Lung (tissue), 12 donors: Measurements from ENCODE around the gene BBOX1. TPM values are rescaled to one million over a fixed set of nuclear protein-coding genes. Genes with fewer than 3 reads are reported as not detected.

ENCODE experiments used
- ATAC-seq: fragments of 200-7000 bp; cut with Tn5 transposase; one replicate; pipeline ENCODE4 v1.9.1; 2020; ENCODE audit warnings: moderate number of reproducible peaks; ENCODE audit not compliant: insufficient read depth, low FRiP score
- DNase-seq, 3 donors: peaks; one replicate each; pipeline ENCODE4 v3.0.0-alpha.2; 2013 to 2017
- H3K27ac ChIP-seq, 2 donors: one replicate each; pipeline ENCODE4 v1.5.1; 2013; ENCODE audit warnings: mild to moderate bottlenecking in 2 of 2, moderate library complexity in 2 of 2, control low read depth in 1 of 2, inconsistent platforms in 1 of 2, low read depth in 1 of 2, low read length in 1 of 2
- H3K27me3 ChIP-seq, 3 donors: one replicate each; pipeline ENCODE4 v1.5.1; 2013; ENCODE audit warnings: low read length in 2 of 3; ENCODE audit not compliant: control insufficient read depth in 3 of 3, insufficient read depth in 3 of 3
- H3K36me3 ChIP-seq, 4 donors: one replicate each; pipeline ENCODE4 v1.5.1; 2013; ENCODE audit warnings: low read length in 4 of 4, mild to moderate bottlenecking in 1 of 4, moderate library complexity in 1 of 4; ENCODE audit not compliant: control insufficient read depth in 4 of 4, insufficient read depth in 4 of 4
- H3K4me1 ChIP-seq, 5 donors: one replicate each; pipeline ENCODE4 v1.5.1; 2013; ENCODE audit warnings: low read length in 5 of 5, mild to moderate bottlenecking in 2 of 5, moderate library complexity in 1 of 5; ENCODE audit not compliant: control insufficient read depth in 5 of 5, insufficient read depth in 5 of 5
- H3K4me3 ChIP-seq: one replicate; pipeline ENCODE4 v1.5.1; 2013; ENCODE audit warnings: mild to moderate bottlenecking, control low read depth, moderate library complexity
- H3K9ac ChIP-seq, 2 donors: one replicate each; pipeline ENCODE4 v1.5.1; 2013; ENCODE audit warnings: low read length in 2 of 2, control low read depth in 1 of 2; ENCODE audit not compliant: insufficient read depth in 1 of 2
- H3K9me3 ChIP-seq, 4 donors: one replicate each; pipeline ENCODE4 v1.5.1; 2013; ENCODE audit warnings: low read length in 3 of 4, mild to moderate bottlenecking in 1 of 4, moderate library complexity in 1 of 4; ENCODE audit not compliant: control insufficient read depth in 4 of 4, insufficient read depth in 3 of 4
- WGBS, 2 donors: extraction: QIAGEN DNeasy Blood & Tissue Kit; methylation state at CpG; one replicate each; pipeline ENCODE4 v1.1.7; 2013; 5-methylcytosine and 5-hydroxymethylcytosine counted together
- polyA plus RNA-seq, 2 donors: library from polyadenylated mRNA; stranded (reverse); fragments of 200-250 nt; gene quantifications; one replicate each; pipeline ENCODE4 v1.2.1, GENCODE V29; 2013
- total RNA-seq, 2 donors: library from RNA; depleted of rRNA in 1 of 2; stranded (reverse); fragments of >200 nt in 1 of 2; gene quantifications; one replicate each; pipeline ENCODE4 v1.2.1, GENCODE V29; 2014 to 2021
- TF ChIP-seq, protein P1 (sequence below): IDR thresholded peaks from 2 replicates; pipeline ENCODE4 v1.5.1; 2012; ENCODE audit warnings: mild to moderate bottlenecking; ENCODE audit errors: control extremely low read depth, extremely low read depth
- donor health status: control.
- donor health status: control.
- donor health status: Bipolar disorder and iron deficiency.
- donor health status: healthy.
- donor health status: DM: yes; HTN: yes; CAD: no.

BBOX1 gene
- total and polyA plus RNA-seq, 4 donors = 0.08 to 1.9 (median 0.69) TPM

- H3K36me3 ChIP-seq = no peaks in the 10 kb centered on the region
- no peak overlapping the region for H3K4me3 ChIP-seq
- H3K4me1 ChIP-seq = no peaks in the 10 kb centered on the region
- no peaks in the 10 kb centered on the region for H3K9me3 ChIP-seq
- no peaks in the 10 kb centered on the region for H3K27me3 ChIP-seq
- 61 to 74% methylated on average over 4 of the region's 4 CpGs for WGBS, 2 donors
- no peak overlapping the region for H3K27ac ChIP-seq
- DNase-seq (no peak), ATAC-seq (no peak)
- H3K9ac ChIP-seq = no peak overlapping the region
- TF ChIP-seq, protein P1, sequence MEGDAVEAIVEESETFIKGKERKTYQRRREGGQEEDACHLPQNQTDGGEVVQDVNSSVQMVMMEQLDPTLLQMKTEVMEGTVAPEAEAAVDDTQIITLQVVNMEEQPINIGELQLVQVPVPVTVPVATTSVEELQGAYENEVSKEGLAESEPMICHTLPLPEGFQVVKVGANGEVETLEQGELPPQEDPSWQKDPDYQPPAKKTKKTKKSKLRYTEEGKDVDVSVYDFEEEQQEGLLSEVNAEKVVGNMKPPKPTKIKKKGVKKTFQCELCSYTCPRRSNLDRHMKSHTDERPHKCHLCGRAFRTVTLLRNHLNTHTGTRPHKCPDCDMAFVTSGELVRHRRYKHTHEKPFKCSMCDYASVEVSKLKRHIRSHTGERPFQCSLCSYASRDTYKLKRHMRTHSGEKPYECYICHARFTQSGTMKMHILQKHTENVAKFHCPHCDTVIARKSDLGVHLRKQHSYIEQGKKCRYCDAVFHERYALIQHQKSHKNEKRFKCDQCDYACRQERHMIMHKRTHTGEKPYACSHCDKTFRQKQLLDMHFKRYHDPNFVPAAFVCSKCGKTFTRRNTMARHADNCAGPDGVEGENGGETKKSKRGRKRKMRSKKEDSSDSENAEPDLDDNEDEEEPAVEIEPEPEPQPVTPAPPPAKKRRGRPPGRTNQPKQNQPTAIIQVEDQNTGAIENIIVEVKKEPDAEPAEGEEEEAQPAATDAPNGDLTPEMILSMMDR = no peak
Measured at GRCh38 chr11:27108809-27109208, 68.2 kb downstream of the BBOX1 start.

GRCh38 chr11:27111896-27112295 is 71.3 kb downstream of the BBOX1 start:
- Histone ChIP-seq H3K9ac (no peak overlapping the region), H3K4me1 (no peaks in the 10 kb centered on the region), H3K27ac (no peak overlapping the region), H3K27me3 (no peaks in the 10 kb centered on the region), H3K4me3 (no peak overlapping the region), H3K9me3 (no peaks in the 10 kb centered on the region), H3K36me3 (no peaks in the 10 kb centered on the region)
- TF ChIP-seq, protein P1 = no peak
- 75% methylated on average over 2 of the region's 2 CpGs for WGBS, 2 donors
- DNase-seq (no peak), ATAC-seq (no peak)

GRCh38 chr11:27112946-27113345 is 72.3 kb downstream of the BBOX1 start:
- Histone ChIP-seq H3K27ac (no peak overlapping the region), H3K9ac (no peak overlapping the region), H3K27me3 (no peaks in the 10 kb centered on the region), H3K36me3 (no peaks in the 10 kb centered on the region), H3K4me1 (no peaks in the 10 kb centered on the region), H3K9me3 (no peaks in the 10 kb centered on the region), H3K4me3 (no peak overlapping the region)
- ATAC-seq (no peak), DNase-seq (no peak)
- 89 to 96% methylated on average over 1 of the region's 1 CpG for WGBS, 2 donors
- TF ChIP-seq, protein P1 = no peak

DNA sequence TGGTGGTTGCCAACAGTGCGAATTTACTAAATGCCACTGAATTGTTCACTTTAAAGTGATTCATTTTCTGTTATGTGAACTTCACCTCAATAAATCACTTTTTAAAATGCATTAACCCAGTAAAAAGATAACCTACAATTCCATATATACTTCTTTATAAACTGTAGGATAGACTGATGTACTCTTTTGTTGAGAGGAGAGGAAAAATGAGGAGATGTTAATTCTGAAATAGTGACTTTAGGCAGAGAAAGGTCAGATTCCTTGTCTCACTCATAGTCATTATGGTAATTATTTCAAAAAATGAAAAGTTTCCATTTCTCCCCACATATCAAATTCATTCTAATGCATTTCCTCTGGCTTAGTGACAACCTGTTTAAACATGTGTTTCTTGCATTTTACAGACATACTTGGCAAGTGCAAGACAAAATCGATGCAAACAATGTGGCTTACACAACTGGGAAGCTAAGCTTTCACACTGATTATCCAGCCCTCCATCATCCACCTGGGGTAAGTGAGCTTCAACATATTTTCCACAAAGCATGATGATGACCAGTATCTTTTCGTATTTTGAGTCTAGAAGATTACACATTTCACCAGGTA is 74.5 kb downstream of the BBOX1 start:
- DNase-seq (peak in 2 of 3 donors; percentile 61 to 66), ATAC-seq (no peak)
- 74 to 80% methylated on average over 3 of the region's 3 CpGs for WGBS, 2 donors
- TF ChIP-seq, protein P1 = no peak
- no peaks in the 10 kb centered on the region for H3K27me3 ChIP-seq
- H3K4me1 ChIP-seq = no peaks in the 10 kb centered on the region
- no peaks in the 10 kb centered on the region for H3K9me3 ChIP-seq
- no peak overlapping the region for H3K4me3 ChIP-seq
- H3K9ac ChIP-seq = no peak overlapping the region
- H3K27ac ChIP-seq = no peak overlapping the region
- H3K36me3 ChIP-seq = no peaks in the 10 kb centered on the region
